ENCODE results near the gene FAM53B.

Gene FAM53B

GRCh38 chr10:124628676-124629021, 115.5 kb downstream of the FAM53B start:
- Histone ChIP-seq H3K4me1 (ENCODE audit: low read length) (peaks cover 25% of the 10 kb centered on the region), H3K4me2 (ENCODE audit: low read depth, low read length) (no peak overlapping the region)

DNA sequence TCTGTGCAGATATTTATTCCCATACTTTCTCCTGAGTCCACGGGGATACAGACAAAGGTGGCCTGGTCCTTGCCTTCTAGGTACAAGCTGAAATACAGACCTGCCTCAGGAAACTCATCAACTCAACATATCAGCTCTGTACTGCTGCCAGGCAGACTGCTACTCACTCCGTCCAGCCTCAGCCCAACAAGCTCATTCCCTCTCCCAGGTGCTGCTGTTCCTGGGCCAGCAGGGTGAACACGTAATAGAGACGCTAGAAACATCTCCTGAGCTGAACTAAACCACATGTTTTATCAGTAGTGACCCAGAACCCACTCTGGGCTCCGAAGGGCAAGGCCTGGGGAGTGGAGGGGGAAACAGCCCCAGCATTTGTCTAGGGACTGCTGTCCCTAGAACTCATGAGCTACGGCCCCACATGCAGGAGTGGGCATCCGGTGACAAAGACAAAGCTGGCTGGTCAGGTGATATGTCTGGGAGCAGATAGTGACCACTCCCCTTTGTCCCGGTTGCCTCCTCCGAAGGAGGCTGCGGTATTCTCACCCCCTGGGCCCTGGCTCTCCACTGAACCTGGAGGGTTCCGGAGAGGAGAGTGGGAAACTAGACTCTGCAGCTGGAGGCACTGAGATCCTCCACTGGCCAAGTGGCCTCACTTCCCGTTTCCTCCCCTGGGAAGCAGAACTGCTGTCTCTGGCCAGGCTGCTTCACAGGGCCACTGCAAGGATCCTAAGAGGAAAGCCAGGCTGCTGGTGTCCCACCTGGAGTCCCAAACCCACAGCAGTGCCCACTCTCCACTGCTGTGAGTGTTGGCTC, 116.1 kb downstream of the FAM53B start:
- Histone ChIP-seq H3K4me1 (ENCODE audit: low read length) (peaks cover 25% of the 10 kb centered on the region), H3K27ac (ENCODE audit: low read length) (peak overlapping the region; percentile 61; the same call in 1 of the 2 replicates), H3K4me2 (ENCODE audit: low read depth, low read length) (peak overlapping the region; percentile 66; the same call in 1 of the 2 replicates)

More at GRCh38 chr10:124628676-124629021, 115.5 kb downstream of the FAM53B start:
- H3K4me3 ChIP-seq (ENCODE audit: low read length), result no peak overlapping the region
- H3K9ac ChIP-seq (ENCODE audit: low read length), result no peak overlapping the region
- no peaks in the 10 kb centered on the region for H3K9me3 ChIP-seq (replicated peaks; ENCODE audit: insufficient read depth, low read length)
- TF ChIP-seq EZH2 (optimal IDR thresholded peaks at IDR 0.05; ENCODE audit: low read depth, low read length) (no peak), EZH2phosphoT487 (IDR thresholded peaks at IDR 0.05; ENCODE audit: low read length) (no peak)
- TF ChIP-seq, protein P1, sequence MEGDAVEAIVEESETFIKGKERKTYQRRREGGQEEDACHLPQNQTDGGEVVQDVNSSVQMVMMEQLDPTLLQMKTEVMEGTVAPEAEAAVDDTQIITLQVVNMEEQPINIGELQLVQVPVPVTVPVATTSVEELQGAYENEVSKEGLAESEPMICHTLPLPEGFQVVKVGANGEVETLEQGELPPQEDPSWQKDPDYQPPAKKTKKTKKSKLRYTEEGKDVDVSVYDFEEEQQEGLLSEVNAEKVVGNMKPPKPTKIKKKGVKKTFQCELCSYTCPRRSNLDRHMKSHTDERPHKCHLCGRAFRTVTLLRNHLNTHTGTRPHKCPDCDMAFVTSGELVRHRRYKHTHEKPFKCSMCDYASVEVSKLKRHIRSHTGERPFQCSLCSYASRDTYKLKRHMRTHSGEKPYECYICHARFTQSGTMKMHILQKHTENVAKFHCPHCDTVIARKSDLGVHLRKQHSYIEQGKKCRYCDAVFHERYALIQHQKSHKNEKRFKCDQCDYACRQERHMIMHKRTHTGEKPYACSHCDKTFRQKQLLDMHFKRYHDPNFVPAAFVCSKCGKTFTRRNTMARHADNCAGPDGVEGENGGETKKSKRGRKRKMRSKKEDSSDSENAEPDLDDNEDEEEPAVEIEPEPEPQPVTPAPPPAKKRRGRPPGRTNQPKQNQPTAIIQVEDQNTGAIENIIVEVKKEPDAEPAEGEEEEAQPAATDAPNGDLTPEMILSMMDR (IDR thresholded peaks at IDR 0.05; ENCODE audit: low read length), result no peak
- H3K27me3 ChIP-seq (replicated peaks; ENCODE audit: insufficient read depth, low read length), result no peaks in the 10 kb centered on the region
- no peak overlapping the region for H2AFZ ChIP-seq (ENCODE audit: low read length)
- no peak for DNase-seq
- H3K9me2 ChIP-seq (replicated peaks; ENCODE audit: insufficient read depth, low read length), result no peaks in the 10 kb centered on the region
- peaks cover 50% of the 10 kb centered on the region for H3K79me2 ChIP-seq (ENCODE audit: low read length)
- no peaks in the 10 kb centered on the region for H4K20me1 ChIP-seq (ENCODE audit: insufficient read depth, low read length)
- H3K36me3 ChIP-seq (replicated peaks; ENCODE audit: insufficient read depth, low read length), result no peaks in the 10 kb centered on the region
- H3K27ac ChIP-seq (ENCODE audit: low read length), result no peak overlapping the region
- H3F3A ChIP-seq (ENCODE audit: insufficient read depth, low read length), result peaks cover 11% of the 10 kb centered on the region

GRCh38 chr10:124626759-124627380, 117.3 kb downstream of the FAM53B start:
- Histone ChIP-seq H3F3A (ENCODE audit: insufficient read depth, low read length) (peaks cover 11% of the 10 kb centered on the region), H3K9ac (ENCODE audit: low read length) (no peak overlapping the region; the same call in 1 of the 2 replicates), H3K27me3 (replicated peaks; ENCODE audit: insufficient read depth, low read length) (no peaks in the 10 kb centered on the region), H4K20me1 (ENCODE audit: insufficient read depth, low read length) (no peaks in the 10 kb centered on the region), H3K36me3 (replicated peaks; ENCODE audit: insufficient read depth, low read length) (no peaks in the 10 kb centered on the region), H3K4me2 (ENCODE audit: low read depth, low read length) (peak overlapping the region; percentile 66), H3K79me2 (ENCODE audit: low read length) (peaks cover 41% of the 10 kb centered on the region), H3K4me3 (ENCODE audit: low read length) (peak overlapping the region; percentile 26; the same call in 1 of the 2 replicates), H3K9me3 (replicated peaks; ENCODE audit: insufficient read depth, low read length) (no peaks in the 10 kb centered on the region), H3K9me2 (replicated peaks; ENCODE audit: insufficient read depth, low read length) (no peaks in the 10 kb centered on the region), H3K4me1 (ENCODE audit: low read length) (peaks cover 25% of the 10 kb centered on the region), H3K27ac (ENCODE audit: low read length) (peak overlapping the region; percentile 61; the same call in 1 of the 2 replicates), H2AFZ (ENCODE audit: low read length) (peak overlapping the region; percentile 47)
- peak; percentile 79 for DNase-seq
- TF ChIP-seq, protein P1 (IDR thresholded peaks at IDR 0.05; ENCODE audit: low read length), result 0 out of 2 replicates have a peak, but pooled peaks have one; percentile 15
- no peak for TF ChIP-seq EZH2 (optimal IDR thresholded peaks at IDR 0.05; ENCODE audit: low read depth, low read length)

More for the DNA sequence above, 116.1 kb downstream of the FAM53B start:
- Histone ChIP-seq H3K9me2 (replicated peaks; ENCODE audit: insufficient read depth, low read length) (no peaks in the 10 kb centered on the region), H2AFZ (ENCODE audit: low read length) (no peak overlapping the region), H3K27me3 (replicated peaks; ENCODE audit: insufficient read depth, low read length) (no peaks in the 10 kb centered on the region), H3K4me3 (ENCODE audit: low read length) (no peak overlapping the region), H3F3A (ENCODE audit: insufficient read depth, low read length) (peaks cover 11% of the 10 kb centered on the region), H3K79me2 (ENCODE audit: low read length) (peaks cover 47% of the 10 kb centered on the region), H3K36me3 (replicated peaks; ENCODE audit: insufficient read depth, low read length) (no peaks in the 10 kb centered on the region), H3K9me3 (replicated peaks; ENCODE audit: insufficient read depth, low read length) (no peaks in the 10 kb centered on the region), H4K20me1 (ENCODE audit: insufficient read depth, low read length) (no peaks in the 10 kb centered on the region), H3K9ac (ENCODE audit: low read length) (no peak overlapping the region)
- DNase-seq, result no peak
- TF ChIP-seq, protein P1 (IDR thresholded peaks at IDR 0.05; ENCODE audit: low read length), result no peak
- TF ChIP-seq EZH2 (optimal IDR thresholded peaks at IDR 0.05; ENCODE audit: low read depth, low read length) (no peak), EZH2phosphoT487 (IDR thresholded peaks at IDR 0.05; ENCODE audit: low read length) (no peak)

Data from MM.1S (cell line).